Measurements from ENCODE around the gene PIP4K2C.
"Not testable (repeated sequence)": the region's sequence is repeated elsewhere in the genome, so short reads cannot be mapped to it uniquely, and the experiment has no call there.

PIP4K2C gene

GRCh38 chr12:57609781-57610553 lies 19.0 kb downstream of the PIP4K2C start:
- DNase-seq (ENCODE audit: low read depth in 2 of 2) = no peak

GRCh38 chr12:57610554-57611107 lies 19.6 kb downstream of the PIP4K2C start:
- no peak for DNase-seq (ENCODE audit: low read depth in 2 of 2)

- no peak for DNase-seq (ENCODE audit: low read depth in 2 of 2)
Observed at GRCh38 chr12:57611108-57611826, 20.3 kb downstream of the PIP4K2C start, which contains the start of gene ARHGEF25. ARHGEF25 (plus strand) TSS chr12:57611435; CDS start chr12:57611895, 460 bp downstream.

GRCh38 chr12:57611827-57612710 lies 21.1 kb downstream of the PIP4K2C start:
- DNase-seq (ENCODE audit: low read depth in 2 of 2) = no peak

- no peak for DNase-seq (ENCODE audit: low read depth in 2 of 2)
Observed at GRCh38 chr12:57612711-57613426, 21.9 kb downstream of the PIP4K2C start.

- DNase-seq (ENCODE audit: low read depth in 2 of 2) = no peak
Observed at GRCh38 chr12:57613427-57614109, 22.6 kb downstream of the PIP4K2C start.

- DNase-seq (ENCODE audit: low read depth in 2 of 2) = no peak
Observed at GRCh38 chr12:57614178-57614947, 23.4 kb downstream of the PIP4K2C start.

- no peak for DNase-seq (ENCODE audit: low read depth in 2 of 2)
Observed at GRCh38 chr12:57614948-57615500, 24.0 kb downstream of the PIP4K2C start.

- DNase-seq (ENCODE audit: low read depth in 2 of 2) = no peak
Observed at GRCh38 chr12:57615637-57616036, 24.6 kb downstream of the PIP4K2C start.

- no peak for DNase-seq (ENCODE audit: low read depth in 2 of 2)
Observed at GRCh38 chr12:57616383-57617101, 25.6 kb downstream of the PIP4K2C start.

GRCh38 chr12:57617942-57618341 lies 26.9 kb downstream of the PIP4K2C start:
- DNase-seq (ENCODE audit: low read depth in 2 of 2) = no peak

GRCh38 chr12:57618431-57618830 lies 27.4 kb downstream of the PIP4K2C start:
- DNase-seq (ENCODE audit: low read depth in 2 of 2) = not testable (repeated sequence)

GRCh38 chr12:57618966-57619433 lies 28.0 kb downstream of the PIP4K2C start:
- no peak for DNase-seq (ENCODE audit: low read depth in 2 of 2)

- DNase-seq (ENCODE audit: low read depth in 2 of 2) = no peak
Observed at GRCh38 chr12:57619434-57620244, 28.6 kb downstream of the PIP4K2C start.

GRCh38 chr12:57620245-57620935 lies 29.4 kb downstream of the PIP4K2C start:
- no peak for DNase-seq (ENCODE audit: low read depth in 2 of 2)

GRCh38 chr12:57620936-57621496 lies 30.0 kb downstream of the PIP4K2C start:
- DNase-seq (ENCODE audit: low read depth in 2 of 2) = no peak
